ENCODE results near the gene TMC2. TPM values are rescaled to one million over a fixed set of nuclear protein-coding genes. Genes with fewer than 3 reads are reported as not detected.
A peak's percentile ranks its signal among the peaks of the same experiment; 100 is the strongest.

The TMC2 gene
- total RNA-seq, 1 donor from 2014 or later: not detected

DNA sequence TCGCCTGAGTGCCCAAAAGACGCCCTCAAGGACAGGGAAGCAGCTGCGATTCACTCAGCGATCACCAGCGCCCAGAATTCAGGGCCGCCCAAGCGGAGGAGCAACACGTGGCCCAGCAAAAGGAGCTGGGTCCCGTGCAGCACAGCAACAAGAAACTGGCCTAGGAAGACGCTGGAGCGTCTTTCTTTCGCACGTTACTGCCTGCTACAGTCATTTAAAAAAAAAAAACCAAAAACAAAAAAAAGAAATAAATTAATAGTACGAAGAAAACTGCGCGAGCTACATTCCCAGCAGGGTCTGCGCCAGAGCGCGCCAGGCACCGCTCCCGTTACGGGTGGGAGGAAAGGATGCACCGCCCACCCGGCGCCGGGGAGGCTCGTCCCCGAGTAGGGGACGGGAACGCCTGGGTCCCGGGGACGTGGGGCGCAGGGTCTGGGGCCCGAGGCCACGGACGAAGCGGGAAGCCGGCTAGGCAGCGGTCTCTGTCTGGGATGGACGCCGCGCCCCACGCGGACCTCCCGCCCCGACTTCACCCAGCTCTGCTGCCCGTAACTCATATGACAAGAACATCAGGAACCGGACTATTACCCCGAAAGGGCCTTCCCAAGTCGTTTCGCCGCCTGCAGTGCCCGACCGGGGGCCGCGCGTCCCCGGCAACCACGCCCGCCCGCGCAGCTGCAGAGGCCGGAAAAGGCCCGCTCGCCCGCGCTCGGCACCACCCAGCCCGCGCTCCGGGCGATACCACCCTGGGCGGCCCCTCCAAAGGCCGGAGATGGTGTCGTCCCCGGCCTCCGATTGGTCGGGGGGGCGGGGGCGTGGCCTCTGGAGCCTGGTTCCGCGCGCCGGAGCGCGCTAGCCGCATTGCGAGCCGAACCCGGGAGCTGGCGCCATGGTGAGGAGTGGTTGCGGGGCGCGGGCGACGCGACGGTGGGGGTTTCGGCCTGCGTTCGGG is 115.7 kb downstream of the TMC2 start, which contains the start of gene NOP56:
NOP56 (plus strand) TSS at position 861 of the 952 bp plus-strand sequence; CDS start at position 890, 29 bp downstream.
- Mint-ChIP-seq H3K27me3 (ENCODE audit: unreplicated experiment) (peaks cover 7% of the 10 kb centered on the region), H3K9me3 (ENCODE audit: unreplicated experiment) (no peaks in the 10 kb centered on the region), H3K27ac (ENCODE audit: unreplicated experiment) (no peak within 1 kb of the TSS), H3K4me1 (ENCODE audit: unreplicated experiment) (peaks cover 16% of the 10 kb centered on the region), H3K4me3 (ENCODE audit: unreplicated experiment) (peak within 1 kb of the TSS; percentile 93), H3K36me3 (ENCODE audit: low read depth, unreplicated experiment) (peaks cover 26% of the 10 kb centered on the region)
- peak; percentile 97 for DNase-seq (ENCODE audit: low spot score)
- TF ChIP-seq, protein P1, sequence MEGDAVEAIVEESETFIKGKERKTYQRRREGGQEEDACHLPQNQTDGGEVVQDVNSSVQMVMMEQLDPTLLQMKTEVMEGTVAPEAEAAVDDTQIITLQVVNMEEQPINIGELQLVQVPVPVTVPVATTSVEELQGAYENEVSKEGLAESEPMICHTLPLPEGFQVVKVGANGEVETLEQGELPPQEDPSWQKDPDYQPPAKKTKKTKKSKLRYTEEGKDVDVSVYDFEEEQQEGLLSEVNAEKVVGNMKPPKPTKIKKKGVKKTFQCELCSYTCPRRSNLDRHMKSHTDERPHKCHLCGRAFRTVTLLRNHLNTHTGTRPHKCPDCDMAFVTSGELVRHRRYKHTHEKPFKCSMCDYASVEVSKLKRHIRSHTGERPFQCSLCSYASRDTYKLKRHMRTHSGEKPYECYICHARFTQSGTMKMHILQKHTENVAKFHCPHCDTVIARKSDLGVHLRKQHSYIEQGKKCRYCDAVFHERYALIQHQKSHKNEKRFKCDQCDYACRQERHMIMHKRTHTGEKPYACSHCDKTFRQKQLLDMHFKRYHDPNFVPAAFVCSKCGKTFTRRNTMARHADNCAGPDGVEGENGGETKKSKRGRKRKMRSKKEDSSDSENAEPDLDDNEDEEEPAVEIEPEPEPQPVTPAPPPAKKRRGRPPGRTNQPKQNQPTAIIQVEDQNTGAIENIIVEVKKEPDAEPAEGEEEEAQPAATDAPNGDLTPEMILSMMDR (IDR thresholded peaks at IDR 0.05; ENCODE audit: unreplicated experiment): no peak

DNA sequence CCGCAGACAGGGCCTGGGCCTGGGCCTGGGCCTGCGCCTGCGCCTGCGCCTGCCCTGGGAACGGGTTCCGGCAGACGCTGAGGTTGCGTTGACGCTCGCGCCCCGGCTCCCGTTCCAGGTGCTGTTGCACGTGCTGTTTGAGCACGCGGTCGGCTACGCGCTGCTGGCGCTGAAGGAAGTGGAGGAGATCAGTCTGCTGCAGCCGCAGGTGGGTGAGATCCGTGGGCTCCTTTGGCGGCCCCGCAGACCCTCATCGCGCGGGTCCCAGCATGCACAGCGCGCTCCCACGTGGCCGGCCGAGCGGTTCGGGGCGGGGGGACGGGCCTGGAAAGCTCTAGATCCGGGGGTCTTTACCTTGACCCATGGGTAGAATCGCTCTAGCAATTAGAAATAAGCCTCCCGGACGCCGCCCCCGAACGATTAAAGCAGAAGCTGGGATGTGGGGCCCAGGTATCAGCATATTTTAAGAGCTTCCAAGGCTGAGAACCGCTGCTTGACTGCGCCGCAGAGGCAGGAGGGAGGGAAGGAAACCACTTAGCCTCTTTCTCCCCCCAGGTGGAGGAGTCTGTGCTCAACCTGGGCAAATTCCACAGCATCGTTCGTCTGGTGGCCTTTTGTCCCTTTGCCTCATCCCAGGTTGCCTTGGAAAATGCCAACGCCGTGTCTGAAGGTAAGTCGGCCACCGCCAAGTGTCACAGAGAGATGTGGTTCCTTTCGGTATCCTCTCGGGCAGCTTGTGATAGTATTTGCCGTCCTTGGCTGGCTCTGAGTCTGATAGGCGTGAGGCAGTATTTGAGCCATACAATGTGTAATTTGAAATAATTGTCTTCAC is 116.6 kb downstream of the TMC2 start:
- Mint-ChIP-seq H3K4me1 (ENCODE audit: unreplicated experiment) (peaks cover 18% of the 10 kb centered on the region), H3K27ac (ENCODE audit: unreplicated experiment) (no peak overlapping the region), H3K36me3 (ENCODE audit: low read depth, unreplicated experiment) (peaks cover 35% of the 10 kb centered on the region), H3K27me3 (ENCODE audit: unreplicated experiment) (peaks cover 5% of the 10 kb centered on the region), H3K4me3 (ENCODE audit: unreplicated experiment) (peak overlapping the region; percentile 93), H3K9me3 (ENCODE audit: unreplicated experiment) (no peaks in the 10 kb centered on the region)
- TF ChIP-seq, protein P1 (IDR thresholded peaks at IDR 0.05; ENCODE audit: unreplicated experiment): no peak
- DNase-seq (ENCODE audit: low spot score): peak; percentile 48

DNA sequence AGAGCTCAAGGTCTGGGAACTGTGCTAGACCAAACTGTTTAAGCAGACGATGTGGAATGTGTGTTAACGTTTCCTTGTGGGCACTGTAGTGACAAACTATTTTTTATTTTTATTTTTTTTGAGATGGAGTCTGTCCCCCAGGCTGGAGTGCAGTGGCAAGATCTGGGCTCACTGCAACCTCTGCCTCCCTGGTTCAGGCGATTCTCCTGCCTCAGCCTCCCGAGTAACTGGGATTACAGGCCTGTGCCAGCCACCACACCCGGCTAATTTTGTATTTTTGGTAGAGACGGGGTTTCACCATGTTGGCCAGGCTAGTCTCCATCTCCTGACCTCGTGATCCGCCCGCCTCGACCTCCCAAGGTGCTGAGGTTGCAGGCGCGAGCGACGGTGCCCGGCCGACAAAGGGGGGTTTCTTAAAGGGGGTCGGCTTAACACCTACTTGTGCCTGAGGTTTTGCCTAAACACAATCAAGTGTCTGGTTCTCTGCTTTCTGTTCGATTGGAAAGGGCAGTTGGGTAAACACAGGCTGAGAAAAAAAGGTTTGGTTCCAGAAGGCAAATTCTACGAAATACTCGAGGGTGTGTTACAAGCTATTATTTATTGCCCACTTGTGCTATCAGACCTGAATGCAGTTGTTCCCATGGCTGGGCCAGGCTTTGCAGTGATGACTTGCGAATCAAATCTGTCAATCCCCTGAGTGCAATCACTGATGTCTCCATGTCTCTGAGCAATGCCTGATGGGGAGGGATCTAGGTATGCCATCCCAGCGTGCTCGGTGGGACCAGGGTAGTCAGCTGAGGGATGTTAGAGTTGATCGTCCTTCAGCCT is 117.4 kb downstream of the TMC2 start:
- no peak for DNase-seq (ENCODE audit: low spot score)
- peaks cover 5% of the 10 kb centered on the region for H3K27me3 Mint-ChIP-seq (ENCODE audit: unreplicated experiment)
- peaks cover 43% of the 10 kb centered on the region for H3K36me3 Mint-ChIP-seq (ENCODE audit: low read depth, unreplicated experiment)
- peaks cover 23% of the 10 kb centered on the region for H3K4me1 Mint-ChIP-seq (ENCODE audit: unreplicated experiment)
- no peak overlapping the region for H3K27ac Mint-ChIP-seq (ENCODE audit: unreplicated experiment)
- H3K4me3 Mint-ChIP-seq (ENCODE audit: unreplicated experiment): peak overlapping the region; percentile 93
- TF ChIP-seq, protein P1 (IDR thresholded peaks at IDR 0.05; ENCODE audit: unreplicated experiment): no peak
- no peaks in the 10 kb centered on the region for H3K9me3 Mint-ChIP-seq (ENCODE audit: unreplicated experiment)

DNA sequence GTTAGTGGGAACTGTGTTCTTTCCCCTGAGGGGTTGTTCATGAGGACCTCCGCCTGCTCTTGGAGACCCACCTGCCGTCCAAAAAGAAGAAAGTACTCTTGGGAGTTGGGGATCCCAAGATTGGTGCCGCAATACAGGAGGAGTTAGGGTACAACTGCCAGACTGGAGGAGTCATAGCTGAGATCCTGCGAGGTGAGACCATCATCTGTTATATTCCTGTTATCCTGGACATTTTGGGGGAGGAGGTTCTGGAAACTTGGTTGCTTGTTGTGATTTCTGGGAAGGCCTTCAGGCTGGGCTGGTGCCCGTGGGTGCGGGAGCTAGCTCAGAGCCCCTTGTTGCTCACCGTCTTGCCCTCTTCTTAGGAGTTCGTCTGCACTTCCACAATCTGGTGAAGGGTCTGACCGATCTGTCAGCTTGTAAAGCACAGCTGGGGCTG is 118.0 kb downstream of the TMC2 start:
- peaks cover 27% of the 10 kb centered on the region for H3K4me1 Mint-ChIP-seq (ENCODE audit: unreplicated experiment)
- peak overlapping the region; percentile 24 for H3K27ac Mint-ChIP-seq (ENCODE audit: unreplicated experiment)
- H3K9me3 Mint-ChIP-seq (ENCODE audit: unreplicated experiment): no peaks in the 10 kb centered on the region
- H3K36me3 Mint-ChIP-seq (ENCODE audit: low read depth, unreplicated experiment): peaks cover 49% of the 10 kb centered on the region
- TF ChIP-seq, protein P1 (IDR thresholded peaks at IDR 0.05; ENCODE audit: unreplicated experiment): no peak
- H3K4me3 Mint-ChIP-seq (ENCODE audit: unreplicated experiment): peak overlapping the region; percentile 79
- H3K27me3 Mint-ChIP-seq (ENCODE audit: unreplicated experiment): peaks cover 5% of the 10 kb centered on the region
- DNase-seq (ENCODE audit: low spot score): no peak

Measured in endothelial cell (in vitro differentiated cells).